CD4-positive, alpha-beta T cell treated with Interferon gamma for 1 hour (primary cell): ENCODE results near the gene FAM222A.

Source experiments
- DNase-seq: peaks from one replicate; pipeline ENCODE4 v3.0.0-alpha.2; 2020

FAM222A gene

DNA sequence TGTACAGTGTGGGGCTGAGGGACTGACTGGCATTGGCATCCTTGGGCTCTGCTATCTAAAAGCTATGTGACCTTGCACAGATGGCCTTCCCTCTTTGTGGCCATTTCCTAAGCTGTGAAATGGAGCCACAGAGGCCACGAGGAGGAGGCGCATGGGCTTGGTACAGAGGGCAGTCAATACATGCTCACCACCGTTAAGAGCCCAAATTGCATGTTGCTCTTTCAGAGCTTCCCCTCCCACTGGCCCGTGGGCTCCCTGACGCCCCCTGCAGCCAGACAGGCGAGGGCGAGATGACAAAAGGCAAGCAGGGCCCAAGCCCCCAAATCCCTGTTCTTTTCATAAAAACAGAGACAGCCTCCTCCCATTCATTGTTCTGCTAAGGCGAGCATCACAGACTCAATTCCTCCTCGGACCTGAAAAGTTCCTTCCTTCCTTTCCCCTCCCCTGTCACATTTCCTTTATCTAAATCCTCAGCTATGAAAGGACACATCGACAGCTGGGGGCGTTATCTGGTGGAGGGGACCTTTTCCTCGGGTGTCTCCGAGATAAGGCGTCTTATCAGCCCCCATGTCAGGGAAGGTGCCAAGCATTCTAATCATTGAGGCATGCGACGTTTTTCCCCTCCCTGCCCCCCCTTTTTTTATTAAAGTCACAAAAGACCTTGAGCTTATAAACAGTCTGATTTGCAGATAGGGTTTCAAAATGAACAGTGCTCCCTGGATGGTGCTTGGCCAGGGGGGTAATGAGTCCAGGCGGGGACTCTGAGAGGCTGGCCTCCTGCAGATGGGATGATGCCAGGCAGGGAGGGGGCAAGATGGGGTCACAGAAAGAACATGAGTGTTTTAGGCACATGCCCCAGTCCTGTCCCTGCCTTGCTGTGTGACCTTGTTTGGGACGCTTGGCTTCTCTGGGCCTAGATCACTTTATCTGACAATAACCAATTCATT is 26.4 kb downstream of the FAM222A start:
- DNase-seq, result no peak

DNA sequence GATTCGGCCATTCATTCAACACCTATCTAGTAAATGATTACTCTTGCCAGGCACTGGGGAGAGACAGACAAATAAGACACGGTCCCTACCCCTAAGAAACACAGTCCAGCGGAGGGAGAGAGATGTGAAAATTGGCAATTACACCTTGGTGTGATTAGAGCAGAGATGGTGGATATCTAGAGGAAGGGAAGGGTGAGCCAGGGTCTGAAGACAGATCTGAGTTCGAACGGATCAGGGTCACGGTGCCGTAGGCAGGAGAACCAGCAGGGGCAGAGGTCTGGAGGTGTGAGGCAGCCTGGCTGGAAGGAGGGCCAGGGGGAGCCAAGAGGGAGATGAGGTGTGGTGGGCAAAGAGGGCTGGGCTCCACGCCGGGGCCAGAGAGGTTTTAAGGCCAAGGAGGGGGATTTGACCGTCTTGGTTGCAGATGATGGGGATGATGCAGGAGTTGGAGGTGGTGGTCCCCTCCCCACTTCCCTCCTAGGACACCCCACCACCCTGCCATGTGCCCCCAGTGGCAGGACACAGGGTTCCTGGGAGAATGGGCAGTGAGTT is 27.1 kb downstream of the FAM222A start:
- DNase-seq, result no peak

DNA sequence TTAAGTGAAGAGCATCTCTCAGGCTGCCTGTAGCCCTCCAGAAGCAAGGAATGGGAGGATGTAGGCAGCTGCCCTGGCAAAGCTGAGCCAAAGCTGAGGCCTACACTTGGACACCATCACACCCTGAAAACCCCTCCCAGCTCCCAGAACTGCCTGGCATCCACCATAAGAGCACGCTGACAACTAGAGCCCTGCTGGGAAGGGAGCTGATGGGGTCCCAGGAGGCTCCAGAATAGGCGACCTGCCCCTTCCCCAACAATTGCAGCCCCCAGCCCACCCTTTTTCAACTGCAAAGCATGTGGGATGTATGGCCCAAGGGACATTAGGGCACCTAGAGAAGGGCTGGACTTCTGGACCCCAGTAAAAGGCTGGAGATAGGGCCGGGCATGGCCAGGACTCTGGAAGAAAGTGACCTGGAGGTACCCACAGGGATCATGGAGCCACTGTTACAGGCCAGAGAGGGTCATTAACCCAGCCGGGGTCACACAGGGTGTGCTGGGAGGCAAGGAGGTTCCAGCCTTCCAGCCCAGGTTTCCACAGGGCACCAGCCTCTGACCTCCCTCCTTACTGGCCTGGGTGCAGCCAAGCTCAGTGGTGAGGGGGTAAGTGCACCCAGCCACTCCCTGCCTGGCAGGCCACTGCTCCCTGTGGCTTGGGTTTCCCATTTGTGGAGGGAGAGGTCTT is 27.8 kb downstream of the FAM222A start:
- no peak for DNase-seq

DNA sequence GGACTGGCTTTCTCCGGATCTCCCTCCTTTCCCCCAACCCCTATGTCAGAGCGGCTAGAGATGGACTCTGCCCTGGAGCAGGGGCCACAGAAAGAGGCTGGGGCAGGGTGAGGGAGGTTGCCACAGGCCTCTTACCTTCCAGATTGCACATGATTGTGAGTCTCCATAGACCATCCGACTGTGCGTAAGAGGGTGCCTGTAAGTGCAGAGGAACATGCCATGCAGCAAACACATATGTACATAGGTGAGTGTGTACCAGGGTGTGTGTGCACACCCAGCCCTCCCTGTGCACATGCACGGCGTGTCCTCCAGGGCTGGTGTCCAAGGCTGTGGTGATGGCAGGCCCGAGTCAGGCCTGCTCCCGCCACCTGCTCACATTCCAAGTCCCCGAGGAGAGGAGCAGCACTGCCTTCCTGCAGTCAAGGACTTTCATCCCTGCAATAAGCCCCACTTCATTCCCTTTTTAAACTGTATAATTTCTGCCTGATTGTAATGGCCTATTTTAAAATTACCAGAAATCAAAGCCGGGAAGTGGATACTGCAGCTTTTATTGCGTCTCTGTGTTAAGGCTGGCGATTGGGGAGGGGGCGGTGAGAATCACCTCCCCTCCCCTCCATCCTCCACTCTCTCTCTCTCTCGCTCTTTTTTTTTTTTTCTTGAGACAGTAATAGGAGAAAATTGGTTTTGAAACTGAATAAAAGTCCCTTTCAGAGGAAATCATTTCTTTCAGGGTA is 28.5 kb downstream of the FAM222A start:
- no peak for DNase-seq

DNA sequence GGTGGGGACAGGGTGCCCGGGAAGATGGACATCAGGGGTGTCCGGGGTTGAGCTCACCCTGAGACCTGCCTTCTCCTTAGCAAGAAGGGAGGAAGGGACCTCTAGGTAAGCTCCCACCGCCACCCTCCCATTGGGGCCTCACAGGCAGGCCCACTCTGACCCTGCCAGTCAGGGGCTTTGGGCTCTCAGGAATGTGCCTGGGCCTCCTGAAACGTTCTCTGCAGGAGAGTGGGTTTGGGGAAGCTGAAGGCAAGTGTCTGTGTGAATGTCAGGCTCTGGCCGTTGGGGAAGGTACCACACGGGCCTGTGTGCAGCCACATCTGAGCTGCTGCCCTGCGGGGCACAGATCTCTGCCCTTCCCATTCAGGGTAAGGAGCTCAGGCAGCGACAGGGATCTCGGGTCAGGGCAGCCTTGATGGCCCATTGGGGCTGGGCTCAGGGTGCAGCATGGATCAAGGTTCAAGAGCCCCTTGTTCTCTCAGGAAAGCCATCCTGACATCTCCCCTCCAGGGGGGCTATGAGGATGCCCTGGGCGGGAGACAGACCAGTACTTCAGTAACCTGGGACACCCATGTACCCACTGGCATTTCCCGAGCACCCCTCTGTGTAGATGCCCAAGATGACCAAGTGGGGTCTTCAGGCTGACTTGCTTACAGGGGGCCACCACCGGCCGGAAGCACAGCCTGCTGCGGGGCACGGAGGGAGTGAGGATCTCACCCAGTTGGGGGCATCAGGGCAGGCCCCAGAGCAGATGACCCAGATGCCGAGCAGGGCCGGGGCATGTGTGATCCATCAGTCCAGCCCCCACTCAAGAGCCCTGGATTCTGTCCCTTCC is 29.7 kb downstream of the FAM222A start:
- no peak for DNase-seq

DNA sequence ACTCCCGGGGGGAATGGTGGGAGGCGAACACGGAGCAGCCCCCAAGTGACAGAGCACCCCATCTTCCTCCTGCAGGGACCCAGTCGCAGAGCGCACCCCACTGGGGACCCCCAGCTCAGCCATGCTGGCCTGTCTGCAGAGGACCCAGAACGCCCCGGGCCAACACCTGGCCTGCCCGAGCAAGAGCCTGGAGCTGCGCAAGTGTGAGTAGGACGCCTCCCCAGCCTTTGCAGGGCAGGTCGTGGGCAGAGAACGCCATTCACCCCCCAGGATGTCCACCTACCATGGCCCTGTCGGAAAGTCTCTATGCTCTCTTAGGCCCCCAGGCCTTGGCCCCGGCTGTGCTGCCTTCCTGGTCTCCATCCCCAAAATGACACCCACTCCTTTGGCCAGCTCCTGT is 30.4 kb downstream of the FAM222A start:
- no peak for DNase-seq

DNA sequence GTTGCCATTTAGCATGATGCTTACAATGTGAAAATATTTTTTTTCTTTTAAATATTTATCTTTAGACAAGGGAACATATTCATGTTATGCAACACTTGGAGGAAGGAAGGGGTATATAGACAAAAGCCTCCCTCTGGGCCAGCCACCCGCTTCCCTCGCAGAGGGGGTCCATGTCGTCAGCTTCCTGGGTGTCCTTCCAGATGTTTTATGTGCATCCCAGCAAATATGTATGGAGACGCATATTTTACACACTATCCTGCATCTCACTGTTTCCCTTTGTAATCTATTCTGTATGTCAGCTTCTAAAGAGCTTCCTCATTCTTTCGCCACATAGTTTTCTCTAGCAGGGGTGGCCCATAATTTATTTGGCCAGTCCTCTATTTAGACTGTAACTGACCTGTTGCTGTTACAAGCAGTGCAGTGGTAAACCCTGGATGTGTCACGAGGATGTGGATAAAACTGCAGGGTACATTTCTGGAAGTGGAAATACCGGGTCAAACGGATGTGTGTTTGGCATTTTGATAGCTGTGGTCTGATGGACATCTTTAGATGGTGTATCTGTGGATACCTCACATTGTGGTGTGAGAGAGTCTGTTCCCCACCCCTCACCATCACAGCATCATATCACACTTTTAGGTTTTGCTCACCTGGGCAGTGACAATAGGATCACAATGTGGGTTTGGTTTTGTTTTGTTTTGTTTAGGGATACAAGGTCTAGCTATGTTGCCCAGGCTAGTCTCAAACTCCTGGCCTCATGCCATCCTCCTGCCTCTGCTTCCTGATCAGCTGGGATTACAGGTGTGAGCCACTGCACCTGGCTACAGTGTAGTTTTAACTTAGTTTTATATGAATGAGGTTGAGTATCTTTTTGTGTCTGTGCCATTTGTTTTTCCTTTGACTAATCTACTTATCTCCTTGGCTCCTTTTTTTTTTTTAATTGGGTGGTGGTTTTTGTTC is 31.6 kb downstream of the FAM222A start:
- no peak for DNase-seq

DNA sequence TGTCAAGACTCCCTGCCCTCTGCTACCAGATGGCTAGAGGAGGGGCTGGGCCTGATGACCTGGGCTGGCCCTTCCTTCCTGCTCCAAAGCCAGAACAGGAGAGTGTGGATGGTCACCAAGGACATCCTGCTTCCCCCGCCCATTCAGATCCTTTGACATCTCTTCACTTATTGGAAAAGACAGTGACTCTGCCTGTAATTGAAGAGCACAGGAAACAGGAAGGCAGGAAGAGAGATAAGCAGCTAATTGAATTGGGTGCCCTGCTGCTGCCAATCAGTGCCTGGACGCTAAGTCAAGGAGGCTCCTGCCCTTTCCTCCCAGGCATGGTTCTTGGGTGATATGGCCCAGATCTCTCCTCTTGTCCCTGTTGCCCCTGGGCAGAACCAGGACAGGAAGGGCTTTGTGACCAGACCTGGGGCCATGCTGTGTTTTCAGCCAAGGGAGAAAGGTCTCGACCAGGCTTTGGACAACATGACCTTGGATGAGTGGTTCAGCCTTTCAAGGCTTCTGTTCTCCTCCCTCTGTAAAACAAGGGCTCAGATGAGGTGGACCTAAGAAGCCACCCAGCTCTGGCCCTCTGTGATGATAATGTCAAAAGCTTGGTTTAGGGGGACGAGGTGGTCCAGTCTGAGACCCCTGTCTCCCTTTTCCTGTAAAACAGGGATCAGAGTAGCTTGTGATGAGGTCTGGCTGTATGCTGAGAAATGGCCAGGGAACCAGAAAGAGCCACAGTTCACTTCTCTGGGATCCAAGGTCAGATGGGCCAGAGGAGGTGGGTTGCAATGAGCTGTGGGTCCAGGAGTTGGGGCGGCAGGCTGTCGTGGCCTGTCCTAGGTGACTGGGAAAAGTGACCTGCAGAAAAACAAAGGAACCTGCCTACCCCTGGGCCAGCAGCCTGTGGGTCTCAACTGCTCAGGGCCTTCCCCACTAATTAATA is 38.8 kb downstream of the FAM222A start:
- no peak for DNase-seq

DNA sequence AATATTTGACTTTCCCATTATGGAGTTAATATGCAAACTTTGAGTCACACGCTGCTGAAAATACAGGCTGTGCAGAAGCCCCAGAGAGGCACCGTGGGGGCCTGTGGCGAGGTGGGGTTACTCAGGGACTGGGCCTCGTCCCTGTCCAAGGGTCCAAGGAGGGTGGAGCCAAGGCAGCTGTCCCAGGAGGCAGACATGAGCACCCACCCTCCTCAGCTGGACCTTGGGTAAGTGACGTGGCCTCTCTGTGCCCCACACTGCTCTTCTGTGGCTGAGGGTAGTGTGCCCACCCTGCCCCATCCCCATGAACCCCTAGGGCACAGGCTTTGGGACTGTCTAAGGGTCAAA is 39.4 kb downstream of the FAM222A start:
- no peak for DNase-seq

DNA sequence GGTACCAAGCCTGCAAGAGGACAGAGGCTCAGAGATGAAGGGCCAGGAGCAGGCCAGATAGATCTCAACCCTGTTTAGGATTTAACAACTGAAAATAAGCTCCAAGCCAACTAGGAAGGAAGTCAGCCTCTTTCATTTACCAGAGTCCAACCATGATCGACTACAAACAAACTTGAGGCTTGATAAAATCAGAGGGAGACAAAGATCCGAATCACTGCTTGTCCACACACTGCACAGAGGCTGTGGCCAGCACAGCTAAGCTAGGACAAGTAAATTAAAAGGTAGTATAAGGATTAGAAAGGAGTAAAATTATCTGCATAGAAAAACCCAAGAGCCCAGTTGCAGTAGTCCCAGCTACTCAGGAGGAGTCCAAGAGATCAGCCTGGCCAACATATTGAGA is 40.3 kb downstream of the FAM222A start:
- DNase-seq, result no peak

DNA sequence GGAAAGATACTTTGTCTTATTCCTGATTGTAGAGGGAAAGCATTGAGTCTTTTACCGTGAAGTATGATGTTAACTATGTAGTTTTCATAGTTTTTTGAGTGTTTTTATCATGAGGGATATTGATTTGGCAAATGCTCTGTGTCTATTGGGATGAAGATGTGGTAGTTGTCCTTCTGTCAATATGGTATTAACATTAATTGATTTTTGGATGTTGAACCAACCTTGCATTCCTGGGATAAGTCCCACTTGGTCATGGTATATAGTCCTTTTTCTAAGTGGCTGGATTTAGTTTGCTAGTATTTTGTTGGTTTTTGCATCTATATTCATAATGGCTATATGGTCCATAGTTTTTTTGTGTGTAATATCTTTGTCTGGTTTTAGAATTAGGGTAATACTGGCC is 42.8 kb downstream of the FAM222A start:
- no peak for DNase-seq

DNA sequence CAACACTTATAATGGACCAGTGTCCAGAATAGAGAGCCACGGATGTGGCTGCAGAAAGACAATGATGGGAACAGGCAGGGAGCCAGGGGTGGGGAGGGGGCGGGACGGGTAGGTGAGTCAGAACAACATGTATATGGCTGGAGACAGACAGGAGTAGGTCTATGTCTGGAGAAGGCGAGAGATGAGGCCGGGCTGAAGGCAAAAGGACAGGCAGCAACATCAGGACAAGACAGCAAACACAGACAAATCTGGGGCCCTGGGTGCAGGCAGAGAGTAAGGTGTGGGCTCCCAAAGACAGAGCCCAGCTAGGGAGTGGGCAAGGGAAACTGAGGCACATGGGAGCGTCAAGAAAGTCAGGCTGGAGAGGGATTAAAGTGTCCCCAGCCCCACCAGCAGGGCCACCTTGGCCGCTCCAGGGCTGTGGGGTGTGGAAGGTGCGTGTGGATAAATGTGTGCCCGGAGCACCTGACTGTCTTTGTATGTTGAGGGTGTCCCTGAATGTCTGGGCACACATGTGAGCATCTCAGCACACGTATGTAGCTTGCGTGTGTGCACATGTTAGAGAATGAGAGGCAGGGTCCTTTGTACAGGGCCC is 44.1 kb downstream of the FAM222A start:
- no peak for DNase-seq

DNA sequence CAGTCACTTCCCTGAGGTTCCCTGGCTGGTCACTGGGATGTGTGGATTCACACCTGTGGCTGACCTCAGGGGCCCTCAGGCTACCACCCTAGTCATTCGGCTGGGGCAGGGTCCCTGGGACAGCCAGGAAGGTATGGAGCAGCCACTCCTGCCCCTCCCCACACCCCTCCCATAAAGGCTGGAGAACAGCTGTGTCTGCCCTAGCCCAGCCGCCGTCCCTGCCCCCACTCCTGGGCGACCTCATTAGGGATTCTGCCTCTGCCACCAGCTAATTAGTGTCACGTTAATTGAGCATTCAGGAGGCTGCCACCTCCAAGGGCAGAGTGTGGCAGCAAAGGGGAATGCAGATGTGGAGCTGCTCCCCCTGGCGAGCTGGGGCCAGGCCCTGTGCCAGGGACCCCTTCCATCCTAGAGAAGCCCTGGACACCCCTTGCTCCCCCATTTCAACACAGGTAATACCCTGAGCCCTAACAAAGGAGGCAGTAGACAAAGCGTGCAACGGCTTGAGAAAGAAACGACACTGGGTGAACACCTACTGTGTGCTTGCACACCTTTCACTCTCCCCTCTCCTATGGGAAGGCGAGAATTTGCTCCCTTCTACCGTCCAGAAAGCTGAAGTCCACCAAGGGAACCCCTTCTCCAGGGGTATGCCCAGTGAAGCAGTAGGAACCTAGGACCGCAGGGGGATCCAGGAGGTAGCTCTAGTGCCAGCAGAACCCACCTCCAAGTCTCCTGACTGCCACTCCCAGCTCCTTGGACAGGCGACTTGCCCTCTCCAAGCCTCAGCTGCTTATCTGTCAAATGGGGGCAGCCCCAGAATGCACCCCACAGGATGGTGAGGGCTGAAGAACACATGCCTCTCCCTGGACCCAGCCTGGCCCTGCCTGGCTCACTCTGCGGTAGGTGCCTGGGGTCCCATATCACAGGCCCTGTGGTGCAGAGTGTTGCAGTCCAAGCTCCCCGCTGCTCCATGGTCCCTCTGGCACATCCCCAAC is 45.1 kb downstream of the FAM222A start:
- DNase-seq, result no peak

DNA sequence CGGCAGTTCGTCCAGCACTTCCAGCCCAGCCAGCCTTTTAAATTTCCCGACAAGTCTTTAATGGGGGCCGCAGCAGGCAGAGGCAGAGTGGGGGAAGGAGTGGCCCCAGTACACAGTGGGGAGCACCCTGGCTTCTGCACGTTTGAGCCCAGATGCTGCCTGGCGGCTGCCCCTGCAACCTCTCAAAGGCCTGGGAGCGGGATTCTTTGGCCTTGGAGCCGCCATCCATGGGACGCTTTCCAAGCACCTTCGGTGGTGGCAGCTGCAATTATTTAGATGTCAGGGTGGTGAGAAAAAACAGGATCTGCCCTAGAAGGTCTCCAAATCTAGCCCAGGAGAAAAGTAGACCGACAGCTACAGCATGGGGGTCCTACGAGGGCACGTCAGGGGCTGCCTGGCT is 46.0 kb downstream of the FAM222A start:
- no peak for DNase-seq

DNA sequence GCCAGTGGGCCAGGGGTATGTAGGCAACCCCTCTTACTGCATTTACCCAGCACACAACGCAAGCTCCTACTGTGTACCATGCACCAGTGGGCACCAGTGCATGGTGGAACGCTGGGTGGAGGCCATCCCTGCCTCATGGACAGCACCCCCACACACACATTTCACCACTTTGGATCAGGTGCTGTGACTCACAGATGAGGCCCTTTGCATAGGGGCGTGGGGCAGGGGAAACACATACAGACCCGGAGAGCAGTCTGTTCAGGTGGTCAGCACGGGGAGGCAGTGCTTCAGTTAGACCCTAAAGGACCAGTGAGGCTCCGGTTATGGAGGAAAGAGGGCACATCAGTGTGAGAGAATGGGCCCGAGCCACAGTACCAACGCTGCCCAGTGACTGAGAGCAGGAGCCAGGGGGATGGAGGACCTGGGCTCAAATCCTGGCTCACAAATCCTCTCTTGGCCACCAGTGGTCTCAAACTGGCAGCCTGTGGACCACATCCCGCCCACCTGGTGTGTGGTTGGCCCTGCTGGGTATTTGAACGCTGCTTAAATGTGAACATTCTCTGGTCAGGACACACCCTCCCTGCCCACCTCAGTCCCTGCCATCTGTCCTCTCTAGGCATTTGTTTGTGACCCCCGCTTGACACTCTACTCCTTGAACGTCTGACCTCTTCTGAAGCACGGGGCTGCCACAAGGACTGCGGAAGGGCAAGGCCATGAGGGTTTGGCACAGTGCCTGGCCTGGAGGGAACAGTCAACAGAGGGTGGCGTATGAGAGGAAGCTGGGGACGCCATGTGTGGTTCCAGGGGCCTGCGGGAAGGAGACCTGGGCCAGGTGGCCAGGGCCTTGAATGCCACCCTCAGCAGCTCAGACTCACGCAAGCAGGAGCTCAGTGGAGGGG is 46.7 kb downstream of the FAM222A start:
- no peak for DNase-seq

DNA sequence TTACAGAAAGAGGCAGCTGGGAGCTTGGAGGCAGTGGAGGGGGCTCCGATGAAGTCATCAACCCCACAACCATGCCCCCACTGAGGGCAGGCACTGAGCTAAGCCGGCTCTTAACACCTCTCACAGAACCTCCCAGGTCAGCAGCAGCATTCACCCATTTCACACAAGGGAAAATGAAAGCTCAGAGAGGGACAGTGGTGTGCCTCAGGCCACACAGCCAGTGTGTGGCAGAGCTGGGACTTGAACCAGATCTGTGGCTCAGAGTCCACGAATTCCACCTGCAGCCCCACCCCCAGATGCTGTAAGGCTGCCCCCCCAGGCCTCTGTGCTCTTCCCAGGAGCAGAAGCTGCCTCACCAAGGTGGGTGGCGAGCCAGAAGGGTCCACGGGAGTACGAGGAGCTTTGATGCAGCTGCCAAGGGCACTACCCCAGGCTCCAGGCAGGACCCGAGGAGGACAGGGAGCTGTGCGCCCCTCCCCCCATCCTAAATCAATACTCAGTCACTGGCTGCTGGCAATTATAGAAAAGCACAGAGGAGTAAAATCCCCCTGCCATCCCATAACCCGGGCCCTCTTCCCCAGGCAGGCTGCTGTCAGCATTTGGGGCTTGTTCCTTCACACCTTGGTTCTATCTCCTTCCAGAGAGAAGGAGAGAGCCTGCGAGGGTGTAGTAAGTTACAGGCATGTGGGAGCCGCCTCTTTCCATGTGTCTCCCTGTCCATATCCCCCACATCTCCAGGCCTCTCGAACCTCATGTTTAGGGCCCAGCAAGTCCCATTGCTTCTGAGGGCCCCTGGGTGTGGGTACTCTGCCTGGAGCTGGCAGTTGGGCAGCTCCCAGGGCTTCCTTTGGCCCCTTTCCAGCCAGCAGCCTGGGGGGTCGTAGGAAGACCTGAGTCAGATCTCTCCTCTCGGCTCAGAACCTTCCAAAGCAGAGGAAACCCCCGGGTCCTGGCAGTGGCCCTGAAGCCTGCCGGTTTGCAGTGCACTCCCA is 47.6 kb downstream of the FAM222A start:
- no peak for DNase-seq
